OCI-LY3 (cell line): ENCODE measurements around the gene ARSJ.

ENCODE experiments used
- EZH2phosphoT487 ChIP-seq: fragments of 200-600 bp; shearing (Covaris generic); IDR thresholded peaks from 2 replicates; pipeline ENCODE4 v1.6.1; 2018; ENCODE audit warnings: antibody characterized with exemption, mixed run types, low read depth
- TF ChIP-seq, protein P1 (sequence below): fragments of 200-600, 300-600 bp; sonication (generic); IDR thresholded peaks from 2 replicates; pipeline ENCODE4 v1.5.1; 2014; ENCODE audit warnings: antibody characterized with exemption, low read length, low read depth

DNA sequence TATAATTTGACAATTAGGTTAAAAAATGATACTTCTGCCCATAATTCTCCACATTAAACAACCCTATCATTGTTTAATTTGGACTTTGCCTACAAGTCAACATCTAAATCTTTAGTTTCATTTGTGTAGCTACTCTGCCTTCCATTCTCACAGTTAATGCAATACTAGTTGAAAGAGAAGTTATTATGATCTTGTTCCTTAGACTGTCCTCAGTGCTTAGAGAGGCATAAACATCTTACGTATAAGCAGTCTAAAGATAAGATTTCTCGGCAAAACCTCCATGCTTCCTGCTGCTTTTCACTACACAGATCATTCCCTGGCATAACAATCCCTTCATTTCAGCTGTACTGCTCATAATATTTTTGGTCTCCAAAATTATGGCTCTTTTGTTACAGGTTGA, 112.8 kb downstream of the ARSJ start:
- TF ChIP-seq, protein P1, sequence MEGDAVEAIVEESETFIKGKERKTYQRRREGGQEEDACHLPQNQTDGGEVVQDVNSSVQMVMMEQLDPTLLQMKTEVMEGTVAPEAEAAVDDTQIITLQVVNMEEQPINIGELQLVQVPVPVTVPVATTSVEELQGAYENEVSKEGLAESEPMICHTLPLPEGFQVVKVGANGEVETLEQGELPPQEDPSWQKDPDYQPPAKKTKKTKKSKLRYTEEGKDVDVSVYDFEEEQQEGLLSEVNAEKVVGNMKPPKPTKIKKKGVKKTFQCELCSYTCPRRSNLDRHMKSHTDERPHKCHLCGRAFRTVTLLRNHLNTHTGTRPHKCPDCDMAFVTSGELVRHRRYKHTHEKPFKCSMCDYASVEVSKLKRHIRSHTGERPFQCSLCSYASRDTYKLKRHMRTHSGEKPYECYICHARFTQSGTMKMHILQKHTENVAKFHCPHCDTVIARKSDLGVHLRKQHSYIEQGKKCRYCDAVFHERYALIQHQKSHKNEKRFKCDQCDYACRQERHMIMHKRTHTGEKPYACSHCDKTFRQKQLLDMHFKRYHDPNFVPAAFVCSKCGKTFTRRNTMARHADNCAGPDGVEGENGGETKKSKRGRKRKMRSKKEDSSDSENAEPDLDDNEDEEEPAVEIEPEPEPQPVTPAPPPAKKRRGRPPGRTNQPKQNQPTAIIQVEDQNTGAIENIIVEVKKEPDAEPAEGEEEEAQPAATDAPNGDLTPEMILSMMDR = no peak
- no peak for TF ChIP-seq EZH2phosphoT487
